Endometrial microvascular endothelial cells (primary cell): ENCODE measurements around the gene KAT8. TPM values are rescaled to one million over a fixed set of nuclear protein-coding genes. Genes with fewer than 3 reads are reported as not detected.

ENCODE experiments used
- in situ Hi-C: cut with HindIII; loops from 2 replicates; pipeline ENCODE4 v1.10.0; 2017; ENCODE audit warnings: low sequenced_read_pairs, low pct_unique_long_range_greater_than_20kb; ENCODE audit errors: inconsistent ontology term
- total RNA-seq: library from RNA; depleted of rRNA; stranded (reverse); fragments of >200 nt; gene quantifications from one replicate; pipeline ENCODE4 v1.2.3, GENCODE V29; 2015; ENCODE audit errors: inconsistent ontology term

KAT8 gene
- total RNA-seq, 1 donor from 2014 or later: 30.1 TPM

GRCh38 chr16:31179747-31180459, 62.4 kb downstream of the KAT8 start, which contains the start of gene FUS:
FUS (plus strand) TSS chr16:31180139; CDS start chr16:31180215, 76 bp downstream.
- in situ Hi-C loops: no loop called here

Other genes starting within 250 kb of the KAT8 start
- gene BCL7C, start 223.6 kb upstream of the KAT8 start, total RNA-seq: 25.8 TPM
- gene CTF1, start 221.1 kb upstream of the KAT8 start, total RNA-seq: 1.3 TPM
- 23.1 TPM for gene FBXL19, start 194.1 kb upstream of the KAT8 start, total RNA-seq
- 13.4 TPM for gene ORAI3, start 168.6 kb upstream of the KAT8 start, total RNA-seq
- 5.0 TPM for gene SETD1A, start 159.9 kb upstream of the KAT8 start, total RNA-seq
- 6.0 TPM for gene HSD3B7, start 132.5 kb upstream of the KAT8 start, total RNA-seq
- not detected for gene STX1B, start 107.0 kb upstream of the KAT8 start, total RNA-seq
- gene STX4, start 84.1 kb upstream of the KAT8 start, total RNA-seq: 35.9 TPM
- gene ZNF668, start 43.4 kb upstream of the KAT8 start, total RNA-seq: 16.5 TPM
- gene ZNF646, start 43.2 kb upstream of the KAT8 start, total RNA-seq: 7.2 TPM
- 0.19 TPM for gene PRSS53, start 28.7 kb upstream of the KAT8 start, total RNA-seq
- gene VKORC1, start 22.9 kb upstream of the KAT8 start, total RNA-seq: 179 TPM
- gene BCKDK, start 9.3 kb upstream of the KAT8 start, total RNA-seq: 88.6 TPM
- not detected for gene PRSS8, start 18.1 kb downstream of the KAT8 start, total RNA-seq
- not detected for gene PRSS36, start 32.4 kb downstream of the KAT8 start, total RNA-seq
- gene FUS, start 62.5 kb downstream of the KAT8 start, total RNA-seq: 79.0 TPM
- 21.2 TPM for gene PYCARD, start 85.1 kb downstream of the KAT8 start, total RNA-seq
- gene TRIM72, start 96.5 kb downstream of the KAT8 start, total RNA-seq: not detected
- not detected for gene PYDC1, start 99.5 kb downstream of the KAT8 start, total RNA-seq
- not detected for gene ITGAM, start 142.3 kb downstream of the KAT8 start, total RNA-seq
- gene ITGAX, start 237.5 kb downstream of the KAT8 start, total RNA-seq: 2.8 TPM